Astrocyte (in vitro differentiated cells and primary cell): Measurements from ENCODE around the gene MYO3B.

Experiments used
- EZH2 ChIP-seq: IDR thresholded peaks from 2 replicates; pipeline ENCODE4 v1.6.1; 2012; ENCODE audit warnings: mild to moderate bottlenecking, low read length, inconsistent platforms; ENCODE audit not compliant: insufficient read depth
- TF ChIP-seq, protein P1 (sequence below): IDR thresholded peaks from 2 replicates; pipeline ENCODE4 v1.5.1; 2011; ENCODE audit warnings: low read depth, mild to moderate bottlenecking, inconsistent platforms, low read length, moderate library complexity; ENCODE audit not compliant: insufficient read depth

GRCh38 chr2:170276056-170276455 lies 98.1 kb downstream of the MYO3B start:
- TF ChIP-seq, protein P1, sequence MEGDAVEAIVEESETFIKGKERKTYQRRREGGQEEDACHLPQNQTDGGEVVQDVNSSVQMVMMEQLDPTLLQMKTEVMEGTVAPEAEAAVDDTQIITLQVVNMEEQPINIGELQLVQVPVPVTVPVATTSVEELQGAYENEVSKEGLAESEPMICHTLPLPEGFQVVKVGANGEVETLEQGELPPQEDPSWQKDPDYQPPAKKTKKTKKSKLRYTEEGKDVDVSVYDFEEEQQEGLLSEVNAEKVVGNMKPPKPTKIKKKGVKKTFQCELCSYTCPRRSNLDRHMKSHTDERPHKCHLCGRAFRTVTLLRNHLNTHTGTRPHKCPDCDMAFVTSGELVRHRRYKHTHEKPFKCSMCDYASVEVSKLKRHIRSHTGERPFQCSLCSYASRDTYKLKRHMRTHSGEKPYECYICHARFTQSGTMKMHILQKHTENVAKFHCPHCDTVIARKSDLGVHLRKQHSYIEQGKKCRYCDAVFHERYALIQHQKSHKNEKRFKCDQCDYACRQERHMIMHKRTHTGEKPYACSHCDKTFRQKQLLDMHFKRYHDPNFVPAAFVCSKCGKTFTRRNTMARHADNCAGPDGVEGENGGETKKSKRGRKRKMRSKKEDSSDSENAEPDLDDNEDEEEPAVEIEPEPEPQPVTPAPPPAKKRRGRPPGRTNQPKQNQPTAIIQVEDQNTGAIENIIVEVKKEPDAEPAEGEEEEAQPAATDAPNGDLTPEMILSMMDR: no peak
- TF ChIP-seq EZH2: no peak
